ENCODE results near the gene OLFML1. TPM values are rescaled to one million over a fixed set of nuclear protein-coding genes. Genes with fewer than 3 reads are reported as not detected.

OLFML1 gene
- total and polyA plus RNA-seq, 2 of the 8 experiments (the other 6 are each of a cell fraction or from before 2014, with no cell fraction given) = 0.24 TPM; not detected in 1

DNA sequence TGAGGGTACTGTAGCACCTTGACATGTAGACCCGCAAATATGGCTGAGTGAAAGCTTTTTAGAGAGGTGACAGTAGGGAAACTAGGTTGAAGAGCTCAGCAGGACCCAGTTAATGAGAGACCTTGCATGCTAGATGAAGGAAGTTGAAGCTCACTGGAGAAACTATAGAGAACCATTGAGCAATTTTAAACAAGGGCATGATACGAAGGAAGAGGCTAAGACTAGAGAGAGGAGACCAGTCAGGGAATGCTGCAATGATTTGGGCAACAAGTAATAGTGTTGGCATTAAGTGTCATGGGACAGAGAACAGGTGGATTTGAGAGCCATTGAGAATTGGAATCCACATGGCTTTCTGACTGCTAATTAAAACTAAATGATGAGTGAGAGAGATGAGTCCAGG, 4.1 kb downstream of the OLFML1 start (continued):
- TF ChIP-seq, protein P1, sequence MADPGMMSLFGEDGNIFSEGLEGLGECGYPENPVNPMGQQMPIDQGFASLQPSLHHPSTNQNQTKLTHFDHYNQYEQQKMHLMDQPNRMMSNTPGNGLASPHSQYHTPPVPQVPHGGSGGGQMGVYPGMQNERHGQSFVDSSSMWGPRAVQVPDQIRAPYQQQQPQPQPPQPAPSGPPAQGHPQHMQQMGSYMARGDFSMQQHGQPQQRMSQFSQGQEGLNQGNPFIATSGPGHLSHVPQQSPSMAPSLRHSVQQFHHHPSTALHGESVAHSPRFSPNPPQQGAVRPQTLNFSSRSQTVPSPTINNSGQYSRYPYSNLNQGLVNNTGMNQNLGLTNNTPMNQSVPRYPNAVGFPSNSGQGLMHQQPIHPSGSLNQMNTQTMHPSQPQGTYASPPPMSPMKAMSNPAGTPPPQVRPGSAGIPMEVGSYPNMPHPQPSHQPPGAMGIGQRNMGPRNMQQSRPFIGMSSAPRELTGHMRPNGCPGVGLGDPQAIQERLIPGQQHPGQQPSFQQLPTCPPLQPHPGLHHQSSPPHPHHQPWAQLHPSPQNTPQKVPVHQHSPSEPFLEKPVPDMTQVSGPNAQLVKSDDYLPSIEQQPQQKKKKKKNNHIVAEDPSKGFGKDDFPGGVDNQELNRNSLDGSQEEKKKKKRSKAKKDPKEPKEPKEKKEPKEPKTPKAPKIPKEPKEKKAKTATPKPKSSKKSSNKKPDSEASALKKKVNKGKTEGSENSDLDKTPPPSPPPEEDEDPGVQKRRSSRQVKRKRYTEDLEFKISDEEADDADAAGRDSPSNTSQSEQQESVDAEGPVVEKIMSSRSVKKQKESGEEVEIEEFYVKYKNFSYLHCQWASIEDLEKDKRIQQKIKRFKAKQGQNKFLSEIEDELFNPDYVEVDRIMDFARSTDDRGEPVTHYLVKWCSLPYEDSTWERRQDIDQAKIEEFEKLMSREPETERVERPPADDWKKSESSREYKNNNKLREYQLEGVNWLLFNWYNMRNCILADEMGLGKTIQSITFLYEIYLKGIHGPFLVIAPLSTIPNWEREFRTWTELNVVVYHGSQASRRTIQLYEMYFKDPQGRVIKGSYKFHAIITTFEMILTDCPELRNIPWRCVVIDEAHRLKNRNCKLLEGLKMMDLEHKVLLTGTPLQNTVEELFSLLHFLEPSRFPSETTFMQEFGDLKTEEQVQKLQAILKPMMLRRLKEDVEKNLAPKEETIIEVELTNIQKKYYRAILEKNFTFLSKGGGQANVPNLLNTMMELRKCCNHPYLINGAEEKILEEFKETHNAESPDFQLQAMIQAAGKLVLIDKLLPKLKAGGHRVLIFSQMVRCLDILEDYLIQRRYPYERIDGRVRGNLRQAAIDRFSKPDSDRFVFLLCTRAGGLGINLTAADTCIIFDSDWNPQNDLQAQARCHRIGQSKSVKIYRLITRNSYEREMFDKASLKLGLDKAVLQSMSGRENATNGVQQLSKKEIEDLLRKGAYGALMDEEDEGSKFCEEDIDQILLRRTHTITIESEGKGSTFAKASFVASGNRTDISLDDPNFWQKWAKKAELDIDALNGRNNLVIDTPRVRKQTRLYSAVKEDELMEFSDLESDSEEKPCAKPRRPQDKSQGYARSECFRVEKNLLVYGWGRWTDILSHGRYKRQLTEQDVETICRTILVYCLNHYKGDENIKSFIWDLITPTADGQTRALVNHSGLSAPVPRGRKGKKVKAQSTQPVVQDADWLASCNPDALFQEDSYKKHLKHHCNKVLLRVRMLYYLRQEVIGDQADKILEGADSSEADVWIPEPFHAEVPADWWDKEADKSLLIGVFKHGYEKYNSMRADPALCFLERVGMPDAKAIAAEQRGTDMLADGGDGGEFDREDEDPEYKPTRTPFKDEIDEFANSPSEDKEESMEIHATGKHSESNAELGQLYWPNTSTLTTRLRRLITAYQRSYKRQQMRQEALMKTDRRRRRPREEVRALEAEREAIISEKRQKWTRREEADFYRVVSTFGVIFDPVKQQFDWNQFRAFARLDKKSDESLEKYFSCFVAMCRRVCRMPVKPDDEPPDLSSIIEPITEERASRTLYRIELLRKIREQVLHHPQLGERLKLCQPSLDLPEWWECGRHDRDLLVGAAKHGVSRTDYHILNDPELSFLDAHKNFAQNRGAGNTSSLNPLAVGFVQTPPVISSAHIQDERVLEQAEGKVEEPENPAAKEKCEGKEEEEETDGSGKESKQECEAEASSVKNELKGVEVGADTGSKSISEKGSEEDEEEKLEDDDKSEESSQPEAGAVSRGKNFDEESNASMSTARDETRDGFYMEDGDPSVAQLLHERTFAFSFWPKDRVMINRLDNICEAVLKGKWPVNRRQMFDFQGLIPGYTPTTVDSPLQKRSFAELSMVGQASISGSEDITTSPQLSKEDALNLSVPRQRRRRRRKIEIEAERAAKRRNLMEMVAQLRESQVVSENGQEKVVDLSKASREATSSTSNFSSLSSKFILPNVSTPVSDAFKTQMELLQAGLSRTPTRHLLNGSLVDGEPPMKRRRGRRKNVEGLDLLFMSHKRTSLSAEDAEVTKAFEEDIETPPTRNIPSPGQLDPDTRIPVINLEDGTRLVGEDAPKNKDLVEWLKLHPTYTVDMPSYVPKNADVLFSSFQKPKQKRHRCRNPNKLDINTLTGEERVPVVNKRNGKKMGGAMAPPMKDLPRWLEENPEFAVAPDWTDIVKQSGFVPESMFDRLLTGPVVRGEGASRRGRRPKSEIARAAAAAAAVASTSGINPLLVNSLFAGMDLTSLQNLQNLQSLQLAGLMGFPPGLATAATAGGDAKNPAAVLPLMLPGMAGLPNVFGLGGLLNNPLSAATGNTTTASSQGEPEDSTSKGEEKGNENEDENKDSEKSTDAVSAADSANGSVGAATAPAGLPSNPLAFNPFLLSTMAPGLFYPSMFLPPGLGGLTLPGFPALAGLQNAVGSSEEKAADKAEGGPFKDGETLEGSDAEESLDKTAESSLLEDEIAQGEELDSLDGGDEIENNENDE (IDR thresholded peaks at IDR 0.05; ENCODE audit: insufficient replicate concordance, low read length) = no peak
- no peak for TF ChIP-seq TCF12 (IDR thresholded peaks at IDR 0.05; ENCODE audit: low read depth, low read length)
- TF ChIP-seq SP4 (IDR thresholded peaks at IDR 0.05; ENCODE audit: low read length) = no peak
- TF ChIP-seq CBX5 (IDR thresholded peaks at IDR 0.05; ENCODE audit: low read depth, low read length) = no peak
- TF ChIP-seq CREB1 (IDR thresholded peaks at IDR 0.05) = no peak
- no peak for TF ChIP-seq EGR1 (IDR thresholded peaks at IDR 0.05; ENCODE audit: borderline replicate concordance, low read depth, low read length)
- no peak for TF ChIP-seq SRF (IDR thresholded peaks at IDR 0.05; ENCODE audit: low read depth, low read length)
- no peak for TF ChIP-seq RNF2 (IDR thresholded peaks at IDR 0.05; ENCODE audit: borderline replicate concordance, low read depth, low read length, missing control alignments, poor library complexity, severe bottlenecking)
- TF ChIP-seq ZNF274 (IDR thresholded peaks at IDR 0.05; ENCODE audit: borderline replicate concordance, extremely low read depth, low read length) = no peak
- TF ChIP-seq JUN (IDR thresholded peaks at IDR 0.05; ENCODE audit: low read depth, low read length) = no peak
- no peak for TF ChIP-seq HDAC2 (IDR thresholded peaks at IDR 0.05; ENCODE audit: borderline replicate concordance in 1 of 2, low read depth in 2 of 2, low read length in 2 of 2)
